Islet precursor cell (in vitro differentiated cells): ENCODE results near the gene CCK.

Source experiments
- DNase-seq: peaks from one replicate; pipeline ENCODE4 v3.0.0-alpha.2; 2018

CCK gene

DNA sequence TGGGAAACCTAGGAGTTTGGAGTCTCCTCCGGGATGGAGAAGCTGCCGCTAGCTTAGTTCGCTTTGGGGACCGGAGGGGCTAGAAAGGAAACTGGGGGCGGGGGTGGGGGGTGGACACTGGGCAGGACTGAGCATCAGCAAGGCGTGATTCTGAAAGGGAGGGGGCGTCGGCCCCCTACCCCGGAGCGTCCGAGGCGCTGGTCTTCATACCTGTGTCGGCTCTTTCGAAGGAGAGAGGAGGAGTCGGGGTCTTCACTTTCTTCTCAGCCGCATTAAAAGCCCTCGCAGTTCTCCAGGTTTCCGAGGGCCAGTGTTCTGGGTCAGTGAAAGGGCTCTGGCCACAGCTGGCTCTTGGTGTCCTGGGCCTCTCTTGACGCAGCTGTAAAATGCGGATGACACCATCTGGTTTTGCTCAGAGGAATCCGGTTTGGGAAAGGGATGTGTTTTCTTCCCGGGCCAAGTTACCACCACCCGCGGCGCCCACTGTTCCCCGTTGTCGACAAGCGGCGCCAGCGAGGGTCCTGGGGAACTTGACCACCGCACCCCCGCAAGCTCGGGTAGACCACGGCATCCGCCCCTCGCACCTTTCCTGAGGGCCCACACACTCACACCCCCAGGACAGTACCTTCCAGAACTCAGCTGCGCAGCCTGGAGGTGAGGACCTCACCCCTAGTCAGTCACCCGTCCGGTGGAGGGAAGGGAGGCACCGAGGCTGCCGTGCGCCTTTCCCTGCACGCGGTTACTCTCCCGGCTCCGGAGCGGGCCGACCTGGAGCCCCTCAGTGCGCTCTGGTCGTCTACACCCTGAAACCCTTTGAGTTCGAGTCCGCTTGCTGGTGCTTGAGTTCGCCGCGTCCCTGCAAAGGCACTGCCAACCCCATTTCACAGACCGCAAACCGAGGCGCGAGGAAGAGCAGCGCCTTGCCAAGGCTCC lies 660 bp downstream of the CCK start:
- no peak for DNase-seq

DNA sequence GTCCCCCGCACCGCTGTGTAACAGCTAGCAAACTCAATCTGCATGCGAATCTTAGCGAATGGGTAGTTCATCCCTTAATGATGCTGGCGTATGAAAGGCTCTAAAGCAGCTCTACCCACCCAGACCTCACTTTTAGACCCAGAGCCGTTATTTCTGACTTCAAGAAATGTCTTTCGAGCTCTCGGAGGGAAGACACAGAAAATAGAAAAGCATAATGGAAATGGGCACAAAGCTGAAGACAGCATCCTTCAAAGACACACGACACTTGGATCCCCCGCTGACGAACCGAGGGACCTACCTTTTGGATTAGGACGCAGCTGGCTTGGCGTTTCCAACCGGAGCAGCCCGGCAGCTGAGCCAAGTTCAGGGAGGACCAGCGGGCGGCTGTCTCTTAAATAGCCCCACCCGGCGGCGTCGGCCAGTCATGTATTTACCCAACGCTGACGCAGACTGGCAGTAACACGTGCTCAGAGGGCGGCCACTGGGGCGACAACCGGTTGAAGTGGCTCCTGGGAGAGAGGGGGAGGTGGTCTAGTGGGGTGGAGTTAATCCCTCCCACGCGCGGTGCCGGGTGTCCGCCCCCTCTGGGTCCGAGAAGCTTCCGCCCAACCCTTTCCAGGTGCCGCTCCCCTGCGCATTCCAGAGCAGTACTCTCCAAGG lies 1.5 kb downstream of the CCK start:
- peak; percentile 57 for DNase-seq

DNA sequence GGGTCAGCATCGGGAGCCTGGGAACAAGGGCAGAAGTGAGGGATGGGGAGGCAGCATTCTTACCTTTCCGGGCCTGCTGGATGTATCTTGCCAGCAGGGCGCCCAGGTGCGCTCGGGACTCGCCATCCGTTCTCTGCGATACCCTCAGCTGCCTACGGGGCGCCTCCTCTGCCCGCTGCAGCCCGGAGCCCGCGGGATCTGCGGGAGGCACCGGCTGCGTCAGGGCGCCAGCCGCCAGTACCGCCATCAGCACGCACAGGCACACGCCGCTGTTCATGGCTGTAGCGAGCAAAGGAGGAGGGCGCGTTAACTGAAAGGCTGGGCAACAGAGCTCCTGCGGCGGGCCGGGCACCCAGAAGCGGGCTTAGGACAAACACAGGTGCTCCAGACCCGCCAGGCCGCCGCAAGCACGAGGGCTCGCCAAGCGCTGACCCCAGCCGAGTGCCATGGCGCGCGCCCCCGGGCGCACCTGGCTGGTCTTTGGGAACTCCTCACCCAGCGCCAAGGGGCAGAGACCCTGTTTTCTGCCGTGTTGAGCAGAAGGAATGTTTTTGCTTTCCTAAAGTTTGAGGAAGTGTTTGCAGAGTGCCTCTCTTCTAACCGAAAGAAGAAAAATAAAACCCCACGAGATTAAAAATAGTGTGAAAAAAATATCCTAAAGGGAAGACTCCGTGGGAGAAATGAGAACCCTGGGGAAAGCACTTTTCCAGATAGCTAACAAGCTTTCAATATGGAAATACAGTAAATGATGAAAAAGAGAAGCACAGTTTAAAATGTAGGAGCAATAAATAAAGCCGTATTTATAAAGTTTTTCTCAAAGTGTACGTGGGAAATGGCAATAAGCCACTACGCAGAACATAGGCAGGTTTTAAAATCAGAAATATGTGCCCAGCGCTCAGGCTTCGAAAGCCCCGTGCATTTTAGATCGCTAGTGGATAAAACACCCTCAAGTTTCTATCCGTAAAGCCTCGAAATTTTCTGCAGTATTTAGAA lies 2.3 kb downstream of the CCK start:
- peak; percentile 56 for DNase-seq

DNA sequence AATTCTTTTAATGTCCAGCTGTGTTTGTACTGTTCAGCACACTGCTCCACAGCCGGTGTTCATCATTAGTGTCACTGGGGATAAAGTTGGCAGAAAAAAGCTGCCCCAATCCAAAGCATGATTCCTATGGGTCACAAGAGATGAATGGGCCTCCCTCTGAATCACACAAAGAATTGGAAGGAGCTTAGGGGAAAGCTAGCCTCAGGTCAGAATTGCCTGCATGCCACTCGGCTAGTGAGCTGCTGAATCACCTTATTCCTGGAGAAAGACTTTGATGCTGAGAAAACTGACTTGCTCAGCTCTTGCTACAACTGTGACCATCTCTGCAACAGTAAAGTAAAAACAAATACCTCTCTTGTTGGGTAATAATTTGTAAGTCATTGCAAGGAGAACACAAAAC lies 3.5 kb downstream of the CCK start:
- DNase-seq, result peak; percentile 73

DNA sequence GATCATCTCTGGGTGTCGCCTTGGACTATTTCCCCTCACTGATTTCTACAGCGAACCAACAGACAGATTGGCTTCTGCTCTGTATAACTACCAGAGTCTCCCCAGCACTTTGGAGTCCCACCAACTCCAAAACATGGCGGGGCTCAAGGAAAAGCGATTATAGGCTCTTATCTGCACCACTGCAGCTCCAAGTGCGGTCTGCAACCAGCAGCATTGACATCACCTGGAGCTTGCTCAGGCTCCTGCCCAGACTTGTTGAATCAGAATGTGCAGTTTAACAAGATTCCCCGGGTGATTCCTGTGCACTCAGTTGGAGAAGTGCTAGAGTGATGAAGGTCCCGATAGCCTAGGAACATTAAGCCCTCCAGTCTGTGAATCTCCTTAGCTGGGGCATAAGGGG lies 9.0 kb downstream of the CCK start:
- DNase-seq, result no peak

DNA sequence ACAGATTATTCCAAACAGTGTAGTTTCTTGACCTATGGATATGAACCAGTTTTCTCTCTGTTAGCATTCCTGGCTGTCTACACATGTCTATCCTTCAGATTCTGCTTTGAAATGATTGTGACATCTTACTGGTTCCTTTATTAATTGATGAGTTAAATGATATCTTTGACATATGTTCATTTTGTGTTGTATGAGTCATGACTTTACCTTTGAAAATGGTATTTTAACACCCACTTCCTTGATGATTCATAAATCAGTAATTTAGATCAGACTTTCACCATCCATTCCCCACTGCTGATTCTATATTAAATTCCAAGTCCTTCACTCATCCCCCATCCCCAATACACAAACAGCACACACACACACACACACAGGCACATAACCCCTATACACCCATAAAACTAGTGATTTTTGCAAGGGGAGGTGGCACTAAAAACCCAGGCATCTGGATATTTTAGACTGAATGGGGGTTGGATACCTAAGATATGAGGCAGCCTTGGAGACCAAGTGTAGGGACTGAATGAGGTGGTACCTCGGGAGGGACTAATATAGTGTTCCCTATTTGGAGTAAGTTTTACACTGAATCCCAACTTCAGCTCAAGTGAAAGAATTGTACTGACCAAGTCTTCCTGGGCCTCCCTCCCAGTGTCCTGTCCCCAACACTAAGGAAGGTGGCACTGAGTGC lies 9.7 kb downstream of the CCK start:
- DNase-seq, result no peak

DNA sequence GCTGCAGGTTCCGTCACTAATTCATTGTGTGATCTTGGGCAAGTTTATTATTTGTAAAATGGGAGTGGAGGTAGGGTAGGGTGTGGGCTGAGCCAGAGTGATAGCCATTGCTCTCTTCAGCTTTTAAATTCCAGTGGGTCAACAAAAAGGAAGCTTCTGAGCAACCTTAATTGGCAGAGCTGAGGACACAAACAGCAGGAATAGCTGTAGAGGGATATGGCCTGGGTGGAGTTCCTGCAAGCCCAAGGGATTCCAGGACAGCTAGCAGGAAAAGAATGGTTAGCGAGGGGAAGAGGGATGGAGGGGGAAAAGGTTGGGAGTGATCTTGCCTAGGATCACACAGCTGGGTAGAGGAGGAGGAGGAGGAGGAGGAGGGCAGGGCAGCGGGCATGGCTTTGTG lies 11.4 kb downstream of the CCK start:
- DNase-seq, result no peak

DNA sequence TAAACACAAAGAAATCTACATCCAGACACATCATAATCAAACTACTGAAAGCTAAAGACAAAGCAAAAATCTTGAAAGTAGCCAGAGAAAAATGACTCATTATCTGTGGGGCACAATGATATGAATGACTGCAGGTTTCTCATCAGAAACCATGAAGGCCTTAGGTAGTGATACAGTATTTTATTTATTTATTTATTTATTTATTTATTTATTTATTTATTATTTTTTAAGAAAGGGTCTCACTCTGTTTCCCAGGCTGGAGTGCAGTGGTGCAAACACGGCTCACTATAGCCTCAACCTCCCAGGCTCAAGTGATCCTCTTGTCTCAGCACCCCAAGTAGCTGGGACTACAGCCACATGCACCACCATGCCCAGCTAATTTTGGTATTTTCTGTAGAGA lies 15.2 kb downstream of the CCK start:
- DNase-seq, result no peak

DNA sequence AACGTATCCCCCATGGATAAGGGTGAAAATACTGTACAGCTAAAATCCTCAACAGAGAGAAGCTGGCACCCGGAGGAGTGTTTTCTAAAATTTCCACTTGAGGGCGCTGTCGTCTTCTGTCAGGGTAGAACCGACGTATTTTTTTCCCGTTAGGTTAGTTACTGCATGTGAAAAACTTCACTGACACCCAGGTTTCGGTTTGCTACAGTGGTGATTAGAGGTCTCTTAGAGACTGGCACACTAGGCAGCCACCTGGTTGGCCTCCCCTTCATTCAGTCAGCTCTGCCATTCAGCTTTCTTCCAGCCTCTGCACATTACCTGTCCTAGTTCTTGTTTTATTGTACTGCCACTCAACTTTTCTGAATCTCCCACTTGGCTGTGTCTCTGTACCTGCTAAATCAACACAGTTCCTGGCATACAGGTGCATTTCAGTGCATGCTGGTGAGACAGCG lies 18.4 kb downstream of the CCK start:
- DNase-seq, result peak; percentile 81

DNA sequence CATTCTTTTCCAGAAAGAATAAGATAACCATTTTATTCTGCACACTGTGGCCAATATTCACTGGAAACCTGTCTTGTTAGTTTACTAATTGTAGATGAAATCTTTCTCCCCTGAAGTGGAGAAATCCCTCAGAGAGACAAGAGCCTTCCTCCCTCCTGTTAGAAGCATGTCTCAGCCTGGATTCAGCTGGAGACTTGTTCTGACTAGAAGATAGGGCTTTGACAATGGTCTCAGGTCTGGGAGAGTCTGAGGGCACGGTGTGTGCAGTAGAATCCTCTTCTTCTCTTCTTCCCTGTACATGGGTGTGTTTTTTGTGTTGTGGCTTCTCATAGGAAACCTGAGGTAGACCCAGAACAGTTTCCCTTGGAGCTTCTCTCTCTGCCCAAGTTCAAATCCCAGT lies 19.9 kb downstream of the CCK start:
- no peak for DNase-seq

DNA sequence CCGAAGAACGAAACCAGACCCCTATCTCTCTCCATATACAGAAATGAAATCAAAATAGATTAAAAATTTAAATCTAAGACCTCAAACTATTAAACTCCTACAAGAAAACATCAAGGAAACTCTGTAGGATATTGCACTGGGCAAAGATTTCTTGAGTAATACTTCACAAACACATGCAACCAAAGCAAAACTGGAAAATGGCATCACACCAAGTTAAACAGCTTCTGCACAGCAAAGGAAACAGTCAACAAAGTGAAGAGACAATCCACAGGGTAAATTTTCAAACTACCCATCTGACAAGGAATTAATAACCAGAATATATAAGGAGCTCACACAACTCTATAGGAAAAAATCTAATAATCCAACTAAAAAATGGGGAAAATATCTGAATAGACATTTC lies 29.4 kb downstream of the CCK start:
- no peak for DNase-seq

DNA sequence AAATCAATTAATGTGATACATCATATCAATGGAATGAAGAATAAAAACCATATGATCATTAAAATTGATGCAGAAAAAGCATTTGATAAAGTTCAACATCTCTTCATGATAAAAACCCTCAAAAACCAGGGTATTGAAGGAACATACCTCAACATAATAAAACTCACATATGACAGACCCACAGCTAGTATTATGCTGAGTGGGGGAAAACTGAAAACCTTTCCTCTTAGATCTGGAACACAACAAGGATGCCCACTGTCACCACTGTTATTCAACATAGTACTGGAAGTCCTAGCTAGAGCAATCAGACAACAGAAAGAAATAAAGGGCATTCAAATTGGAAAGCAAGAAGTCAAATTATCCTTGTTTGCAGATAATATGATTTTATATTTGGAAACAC lies 30.5 kb downstream of the CCK start:
- DNase-seq, result no peak

DNA sequence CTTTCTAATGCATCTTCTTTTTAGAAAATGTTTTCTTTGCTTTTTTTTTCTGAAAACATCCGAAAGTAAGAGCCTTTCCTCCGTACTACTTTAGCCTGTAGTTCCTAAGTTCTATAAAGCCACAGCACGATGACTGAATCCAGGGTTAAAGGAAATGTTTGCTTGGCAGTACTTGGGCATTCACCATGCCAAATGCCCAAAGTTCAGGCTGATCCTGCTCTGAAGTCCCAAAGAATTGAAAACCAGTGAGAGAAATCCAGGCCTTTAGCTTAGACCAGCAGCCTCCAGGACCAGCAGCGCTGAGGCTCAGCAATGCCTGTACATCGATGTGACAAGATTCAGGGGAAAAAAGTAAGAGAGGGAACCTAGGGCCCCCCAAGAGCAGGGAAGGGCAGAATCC lies 35.1 kb downstream of the CCK start:
- DNase-seq, result no peak

DNA sequence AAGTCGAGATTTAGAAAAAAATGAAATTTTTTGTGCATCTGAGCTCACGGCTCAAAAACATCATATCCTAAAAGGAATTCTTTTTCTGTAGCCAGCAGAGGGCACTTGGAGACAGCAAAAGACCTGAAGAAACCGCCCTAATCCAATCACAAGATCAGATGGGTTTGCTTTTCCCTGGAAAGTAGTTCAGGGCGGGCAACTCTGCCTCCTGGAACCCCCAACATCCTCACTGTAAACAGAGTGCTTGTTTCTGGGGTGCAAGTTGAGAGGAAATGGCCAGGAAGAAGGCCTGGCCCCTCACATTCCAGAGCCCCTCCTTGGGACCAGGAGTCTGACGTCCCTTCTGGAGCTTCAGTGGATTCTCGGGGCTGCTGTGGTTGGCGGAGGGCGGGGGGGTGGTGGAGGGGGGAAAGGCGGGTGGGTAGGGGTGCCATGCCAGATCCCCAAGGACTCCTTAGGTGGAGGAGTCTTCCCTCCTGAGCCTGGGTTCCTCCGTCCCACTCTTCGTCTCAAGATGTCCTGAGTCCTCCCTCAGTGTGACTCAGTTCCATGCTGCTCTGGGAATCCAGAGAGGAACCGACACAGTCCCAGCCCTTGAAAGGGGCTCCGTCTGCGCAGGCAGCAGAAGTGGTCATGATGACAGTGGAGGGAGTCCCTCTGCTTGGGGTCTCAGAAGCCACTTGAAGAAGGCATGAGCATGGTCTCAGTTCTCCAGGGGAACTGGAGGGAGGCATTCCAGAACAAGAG lies 35.9 kb downstream of the CCK start:
- no peak for DNase-seq

DNA sequence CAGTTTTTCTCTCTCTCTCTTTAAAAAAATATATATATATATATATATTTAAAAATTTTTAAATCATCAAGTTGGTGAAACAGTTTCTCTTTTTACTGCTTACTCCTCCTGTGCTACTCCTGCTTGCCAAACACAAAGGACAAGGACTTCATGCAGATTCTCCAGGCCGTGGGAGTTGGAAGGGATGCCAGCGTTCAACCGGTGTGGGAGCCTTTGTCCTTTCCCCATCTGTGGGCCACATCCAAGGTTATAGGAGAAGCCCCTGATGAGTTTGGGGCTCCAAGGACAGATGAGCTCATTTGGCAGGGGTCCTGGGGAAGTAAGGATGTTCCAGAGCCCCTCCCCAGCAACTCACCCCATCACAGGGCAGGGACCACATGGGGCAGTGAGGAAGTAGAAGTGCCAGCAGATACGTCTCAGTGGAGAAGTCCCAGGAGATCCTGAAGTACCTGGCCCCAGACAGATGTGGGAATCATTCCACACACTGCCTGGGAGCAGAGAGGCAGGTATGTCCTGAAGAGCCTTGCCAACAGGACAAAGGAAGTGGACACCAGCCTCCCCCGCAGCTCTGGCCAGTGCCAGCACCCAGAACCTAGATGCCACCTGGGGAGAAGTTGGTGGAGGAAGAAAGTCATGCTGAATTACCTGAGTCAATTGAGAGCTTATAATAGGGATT lies 36.6 kb downstream of the CCK start:
- no peak for DNase-seq

DNA sequence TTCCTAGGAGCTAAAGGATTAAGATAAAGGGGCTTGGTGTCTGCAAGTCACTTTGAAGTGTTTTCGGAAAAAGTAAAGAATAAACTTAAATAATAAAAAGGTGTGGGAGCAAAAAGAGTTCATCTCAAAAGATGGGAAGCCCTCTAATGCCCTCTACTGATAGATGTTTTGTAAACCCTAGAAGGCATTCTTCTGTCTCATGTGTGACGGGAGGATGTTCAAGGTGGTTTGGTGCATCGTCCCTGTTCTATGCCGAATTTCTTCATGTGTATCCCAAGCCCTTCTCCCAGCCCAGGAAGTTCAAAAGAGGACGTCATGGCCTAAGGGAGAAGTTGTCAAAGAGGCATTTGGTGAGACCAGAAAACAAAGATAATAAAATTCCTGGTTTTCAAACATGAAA lies 37.2 kb downstream of the CCK start:
- DNase-seq, result no peak

DNA sequence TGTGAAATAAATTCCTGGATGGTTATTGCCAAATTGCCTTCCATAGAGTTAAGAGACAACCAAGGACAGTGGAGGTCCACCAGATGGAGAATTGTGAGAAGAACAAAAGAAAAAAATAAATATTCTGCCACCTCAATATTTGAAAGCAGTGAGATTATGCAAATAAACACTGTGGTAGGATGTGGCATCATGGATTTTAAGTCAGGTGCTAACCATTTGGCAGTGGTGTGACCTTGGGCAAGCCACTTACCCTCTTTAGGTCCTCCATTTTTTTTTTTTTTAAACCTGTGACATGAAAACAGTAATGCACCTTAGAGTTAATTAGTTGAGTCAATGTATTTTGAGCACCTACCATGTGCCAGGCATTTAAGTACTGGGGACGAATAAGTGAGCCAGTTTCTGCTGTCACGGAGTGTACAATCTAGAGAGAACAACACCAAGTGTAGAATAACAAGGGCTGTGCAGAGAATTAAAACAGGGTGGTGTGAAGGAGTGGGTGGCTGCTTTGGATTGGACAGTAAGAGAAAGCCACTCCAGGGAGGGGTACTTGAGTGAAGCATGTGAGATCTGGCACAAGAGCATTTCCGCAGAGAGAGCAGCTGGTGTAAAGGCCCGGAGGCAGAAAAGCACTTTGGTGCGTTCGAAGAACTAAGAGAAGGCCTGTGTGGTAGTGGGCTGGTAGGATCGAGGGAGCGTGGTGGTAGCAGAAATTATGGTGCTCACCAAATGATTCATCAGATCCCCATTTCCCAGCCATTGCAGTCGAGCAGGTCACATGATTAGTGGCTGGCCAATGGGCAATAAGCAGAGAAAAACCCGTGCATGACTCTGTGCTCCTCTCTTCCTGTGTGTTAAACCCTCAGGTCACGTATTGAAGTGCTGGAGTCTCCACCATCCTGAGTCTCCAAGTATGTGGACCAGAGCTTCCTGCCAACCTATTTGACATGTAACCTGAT lies 39.2 kb downstream of the CCK start:
- DNase-seq, result no peak

DNA sequence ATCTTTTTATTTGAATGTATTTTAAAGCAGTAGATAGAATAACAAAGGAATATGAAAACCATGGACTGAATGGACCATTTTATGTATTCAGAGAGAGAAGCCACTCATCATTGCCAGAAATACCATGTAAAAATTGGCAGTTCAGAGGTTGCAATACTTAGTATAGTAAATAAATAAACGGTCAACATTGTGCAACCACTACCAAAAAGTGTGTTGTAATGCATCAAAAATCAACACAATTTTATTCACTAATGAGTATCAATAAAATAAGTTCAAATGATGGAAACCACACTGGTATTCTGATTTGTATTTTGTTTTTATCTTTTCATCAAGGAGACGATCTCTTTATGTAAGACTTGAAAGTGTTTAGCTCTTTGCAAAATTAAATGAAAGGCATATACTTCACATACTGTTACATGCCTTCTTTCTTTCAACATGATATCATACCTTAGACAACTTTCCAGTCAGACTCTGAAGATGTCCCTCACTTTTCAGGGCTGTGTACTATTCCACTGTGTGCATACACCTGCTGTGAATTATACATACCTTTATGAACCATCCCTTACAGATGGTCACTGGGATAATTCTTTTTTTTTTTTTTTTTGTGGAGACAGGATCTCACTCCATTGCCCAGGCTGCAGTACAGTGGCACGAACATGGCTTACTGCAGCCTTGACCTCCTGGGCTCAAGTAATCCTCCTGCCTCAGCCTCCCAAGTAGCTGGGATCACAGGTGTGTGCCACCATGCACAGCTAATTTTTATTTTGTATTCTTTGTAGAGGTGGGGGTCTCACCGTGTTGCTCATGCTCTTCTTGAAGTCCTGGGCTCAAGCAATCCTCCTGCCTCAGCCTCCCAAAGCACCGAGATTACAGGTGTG lies 40.3 kb downstream of the CCK start:
- DNase-seq, result no peak
